Stimulated activated naive B cell treated with anti-CD40 and anti-IgM and Interleukin-4, amounts not matched to agents 10 μg/mL and 1 μg/mL and 100 μg/mL, for 72 hours (primary cell): Measurements from ENCODE around the gene DENR.
"Not testable (repeated sequence)": the region's sequence is repeated elsewhere in the genome, so short reads cannot be mapped to it uniquely, and the experiment has no call there.

Source experiments
- ATAC-seq, 2 donors: fragments of 150-1000 bp; cut with Tn5 transposase; replicated peaks; 2 replicates each; pipeline ENCODE4 v1.10.0; 2021; ENCODE audit warnings: moderate library complexity in 1 of 2
- DNase-seq: peaks from one replicate; pipeline ENCODE4 v3.0.0; 2021
- H3K27ac Mint-ChIP-seq: one replicate; pipeline ENCODE4 v1.8.0; 2022; ENCODE audit warnings: mild to moderate bottlenecking, mixed read lengths
- H3K27me3 Mint-ChIP-seq, 2 donors: one replicate each; pipeline ENCODE4 v1.8.0; 2022; ENCODE audit warnings: mixed read lengths in 2 of 2
- H3K36me3 Mint-ChIP-seq, 2 donors: one replicate each; pipeline ENCODE4 v1.8.0; 2022; ENCODE audit warnings: mixed read lengths in 2 of 2, mild to moderate bottlenecking in 1 of 2
- H3K4me1 Mint-ChIP-seq, 2 donors: one replicate each; pipeline ENCODE4 v1.8.0; 2022; ENCODE audit warnings: mixed read lengths in 2 of 2, mild to moderate bottlenecking in 1 of 2
- H3K4me3 Mint-ChIP-seq, 2 donors: one replicate each; pipeline ENCODE4 v1.8.0; 2022; ENCODE audit warnings: mild to moderate bottlenecking in 2 of 2, mixed read lengths in 2 of 2, moderate library complexity in 1 of 2
- H3K9me3 Mint-ChIP-seq, 2 donors: one replicate each; pipeline ENCODE4 v1.8.0; 2022; ENCODE audit warnings: mixed read lengths in 2 of 2, mild to moderate bottlenecking in 1 of 2

DENR gene

DNA sequence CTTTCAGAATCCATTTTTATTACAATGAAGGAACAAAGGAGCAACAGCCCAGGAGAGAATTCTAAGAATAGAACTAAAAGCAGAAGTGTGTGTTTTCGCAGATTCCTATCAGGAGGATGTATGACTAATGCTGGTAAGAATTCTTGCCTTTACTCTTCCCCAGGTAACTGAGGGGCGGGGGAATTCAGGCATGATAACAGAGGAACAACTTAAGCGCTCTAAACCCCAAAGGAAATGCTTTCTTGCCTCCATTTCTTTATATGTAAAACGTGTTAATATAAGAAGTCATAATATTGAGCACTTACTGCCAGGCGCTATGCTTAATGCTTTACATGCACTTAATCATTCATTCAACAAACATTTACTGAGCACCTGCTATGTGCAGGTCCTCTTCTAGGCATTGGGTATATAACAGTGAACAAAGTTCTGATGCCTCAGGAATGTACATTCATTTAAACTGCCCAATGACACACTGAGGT is 26.5 kb upstream of the DENR start:
- Mint-ChIP-seq H3K4me3 (peak overlapping the region; percentile 9 to 30), H3K27me3 (no peaks in the 10 kb centered on the region), H3K9me3 (no peaks in the 10 kb centered on the region), H3K36me3 (no peaks in the 10 kb centered on the region), H3K4me1 (peaks cover 32 to 44% of the 10 kb centered on the region in 2 donors), H3K27ac (peak overlapping the region; percentile 71)
- DNase-seq (no peak), ATAC-seq (peak; percentile 48 to 49)

DNA sequence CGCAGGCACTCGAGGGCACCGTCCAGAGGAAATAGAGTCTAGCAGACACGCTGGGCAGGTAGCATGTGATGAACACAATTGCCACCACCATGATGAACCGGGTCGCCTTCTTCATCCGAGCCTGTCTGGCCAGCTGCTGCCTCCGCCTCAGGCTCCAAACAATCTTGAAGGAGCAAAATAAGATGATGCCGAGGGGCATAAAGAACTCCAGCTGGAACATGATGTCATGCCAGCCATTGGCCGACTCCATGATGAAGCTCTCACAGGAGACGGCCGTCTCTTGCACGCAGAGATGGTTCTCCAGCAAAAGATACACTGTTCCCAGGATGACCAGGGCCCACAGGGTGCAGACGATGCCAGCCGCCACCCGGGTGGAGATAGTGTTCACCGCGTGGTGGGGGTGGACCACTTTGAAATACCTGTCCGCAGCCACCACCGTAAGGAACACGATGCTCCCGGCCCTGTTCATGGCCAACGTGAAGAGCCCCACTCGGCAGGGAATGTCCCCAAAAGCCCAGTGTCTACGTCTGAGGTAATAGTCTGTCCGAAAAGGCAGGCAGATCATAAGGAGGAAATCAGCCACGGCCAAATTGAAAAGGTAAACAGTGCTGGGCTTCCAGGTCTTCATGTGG is 22.9 kb upstream of the DENR start:
- Mint-ChIP-seq H3K27ac (no peak overlapping the region), H3K9me3 (peaks cover 0 to 5% of the 10 kb centered on the region in 2 donors), H3K4me1 (peaks cover 39 to 52% of the 10 kb centered on the region in 2 donors), H3K4me3 (no peak overlapping the region), H3K36me3 (peaks cover 0 to 3% of the 10 kb centered on the region in 2 donors), H3K27me3 (no peaks in the 10 kb centered on the region)
- DNase-seq (no peak), ATAC-seq (no peak)

DNA sequence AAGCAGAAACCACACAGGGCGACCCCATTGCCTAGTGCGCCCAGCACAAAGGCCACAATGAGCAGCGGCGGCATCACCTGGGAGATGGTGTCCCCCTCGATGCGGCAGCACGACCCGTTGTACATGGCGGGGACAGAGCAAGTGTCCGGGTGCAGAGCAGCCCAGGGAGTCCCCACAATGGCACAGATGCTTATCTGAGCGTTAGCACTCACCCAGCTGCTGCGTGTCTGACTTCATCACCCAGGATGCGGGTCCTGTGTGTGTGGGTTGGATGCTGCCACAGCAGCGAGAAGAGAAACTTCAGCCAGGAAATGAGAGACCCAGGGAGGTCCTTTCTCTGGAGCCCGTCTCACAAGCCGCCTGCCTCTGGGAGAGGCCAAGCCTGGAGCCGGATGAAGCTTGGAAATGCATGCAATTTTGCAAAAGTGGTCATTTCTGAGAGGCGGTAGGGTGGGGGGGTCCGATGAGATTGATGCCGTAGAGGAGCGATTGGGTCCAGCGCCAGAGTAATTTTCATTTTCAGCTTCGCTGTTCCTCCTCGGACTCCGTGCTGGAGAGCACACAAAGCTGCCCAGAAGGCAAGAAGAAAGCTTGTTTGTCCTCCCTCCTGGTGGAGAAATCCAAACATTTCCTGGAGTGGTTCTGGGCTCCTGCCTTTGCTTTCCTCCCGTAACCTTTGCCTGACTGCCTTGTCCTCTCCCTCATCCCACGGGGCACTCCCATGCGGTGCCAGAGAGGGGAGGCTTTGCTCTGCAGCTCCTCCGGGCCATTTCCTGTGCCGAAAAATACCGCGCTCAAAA is 22.2 kb upstream of the DENR start, which contains the start of gene HCAR1:
Gene HCAR1, minus strand, starts transcription at position 630 of the 800 bp plus-strand sequence. Its CDS starts 505 bp downstream, at position 125.
- H3K36me3 Mint-ChIP-seq: peaks cover 0 to 3% of the 10 kb centered on the region in 2 donors
- ATAC-seq (no peak), DNase-seq (no peak)
- peak within 1 kb of the TSS; percentile 14 for H3K27ac Mint-ChIP-seq
- H3K4me3 Mint-ChIP-seq: no peak within 1 kb of the TSS
- peaks cover 35 to 45% of the 10 kb centered on the region in 2 donors for H3K4me1 Mint-ChIP-seq
- H3K27me3 Mint-ChIP-seq: no peaks in the 10 kb centered on the region
- peaks cover 0 to 5% of the 10 kb centered on the region in 2 donors for H3K9me3 Mint-ChIP-seq

DNA sequence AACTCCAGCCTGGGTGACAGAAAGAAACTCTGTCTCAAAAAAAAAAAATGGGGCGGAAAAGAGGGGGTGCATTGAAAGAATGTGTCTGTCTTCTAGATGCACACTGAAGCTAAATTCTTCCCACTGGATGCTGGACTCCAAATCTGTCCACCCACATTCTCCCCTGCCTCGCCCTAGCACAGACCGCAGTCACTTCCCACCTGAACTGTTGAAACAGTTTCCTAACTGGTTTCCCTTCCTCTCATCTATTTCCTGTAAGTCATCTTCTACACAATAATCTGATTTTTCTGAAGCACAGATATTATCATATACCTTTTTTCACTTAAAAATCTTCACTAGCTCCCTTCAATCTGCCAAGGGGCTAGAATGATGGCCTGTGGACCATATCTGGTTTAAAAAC is 20.5 kb upstream of the DENR start:
- ATAC-seq (peak; percentile 41 to 47), DNase-seq (no peak)
- peaks cover 0 to 3% of the 10 kb centered on the region in 2 donors for H3K36me3 Mint-ChIP-seq
- no peak overlapping the region for H3K4me3 Mint-ChIP-seq
- H3K4me1 Mint-ChIP-seq: peaks cover 28 to 32% of the 10 kb centered on the region in 2 donors
- H3K9me3 Mint-ChIP-seq: peaks cover 2 to 5% of the 10 kb centered on the region in 2 donors
- H3K27me3 Mint-ChIP-seq: no peaks in the 10 kb centered on the region
- peak overlapping the region; percentile 65 for H3K27ac Mint-ChIP-seq

DNA sequence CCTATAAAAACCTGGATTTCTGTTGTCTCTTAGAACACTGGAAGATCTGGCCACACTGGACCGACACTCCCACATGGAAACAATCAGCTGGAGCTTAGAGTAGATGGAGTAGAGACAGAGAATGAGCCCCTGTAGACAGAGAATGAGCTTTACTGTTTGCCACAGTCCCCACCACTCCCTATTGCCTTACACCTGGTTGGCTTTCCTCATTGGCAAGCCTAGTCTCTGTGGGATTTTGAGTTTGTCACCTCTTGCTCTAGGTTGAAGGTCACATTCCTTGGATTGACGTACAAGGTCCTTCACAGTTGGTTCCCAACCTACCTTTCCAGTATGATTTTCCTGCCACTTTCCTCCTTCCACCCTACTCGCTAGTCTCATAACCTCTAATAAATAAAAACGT is 20.0 kb upstream of the DENR start:
- peak overlapping the region in 1 of 2 donors; percentile 1 for H3K4me3 Mint-ChIP-seq
- peaks cover 2 to 5% of the 10 kb centered on the region in 2 donors for H3K9me3 Mint-ChIP-seq
- H3K27me3 Mint-ChIP-seq: no peaks in the 10 kb centered on the region
- H3K4me1 Mint-ChIP-seq: peaks cover 28 to 32% of the 10 kb centered on the region in 2 donors
- H3K36me3 Mint-ChIP-seq: peaks cover 0 to 3% of the 10 kb centered on the region in 2 donors
- no peak for DNase-seq
- H3K27ac Mint-ChIP-seq: peak overlapping the region; percentile 85
- no peak for ATAC-seq

DNA sequence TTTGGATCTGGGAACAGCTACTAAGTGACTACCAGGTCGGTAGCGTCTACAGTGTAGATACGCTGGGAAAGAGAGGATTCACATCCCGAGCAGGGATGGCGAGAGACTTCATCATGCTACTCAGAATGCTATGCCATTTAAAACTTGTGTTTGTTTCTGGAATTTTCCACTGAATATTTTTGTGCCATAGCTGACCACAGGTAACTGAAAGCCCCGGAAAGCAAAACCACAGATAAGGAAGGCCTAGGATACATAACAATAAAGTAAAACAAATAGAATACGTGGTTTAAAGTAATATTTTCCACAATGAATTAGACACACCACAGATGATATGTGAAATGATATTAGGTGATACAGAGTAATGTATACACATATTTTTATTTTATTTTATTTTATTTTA is 14.1 kb upstream of the DENR start:
- Mint-ChIP-seq H3K27ac (no peak overlapping the region), H3K9me3 (peaks cover 0 to 2% of the 10 kb centered on the region in 2 donors), H3K27me3 (no peaks in the 10 kb centered on the region), H3K4me1 (peaks cover 7 to 9% of the 10 kb centered on the region in 2 donors), H3K36me3 (no peaks in the 10 kb centered on the region), H3K4me3 (no peak overlapping the region)
- ATAC-seq (no peak), DNase-seq (no peak)

DNA sequence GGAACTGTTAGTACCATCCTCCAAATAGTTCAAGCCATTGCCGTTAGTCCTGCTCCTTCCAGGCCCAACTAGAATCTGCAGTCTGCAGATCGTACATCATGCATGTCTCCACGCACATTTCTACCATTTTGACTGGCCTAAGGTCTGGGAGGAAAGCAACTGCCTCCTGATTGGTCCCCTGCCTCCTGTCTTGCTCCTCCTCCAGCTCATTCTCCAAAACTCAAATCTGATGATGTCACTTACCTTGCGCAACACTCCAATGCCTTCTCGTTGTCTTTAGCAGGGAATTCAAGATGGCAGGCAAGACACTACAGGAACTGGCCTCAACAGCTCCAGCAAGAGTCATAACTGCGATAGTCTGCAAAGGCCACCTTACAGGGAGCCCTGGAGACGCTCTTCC is 12.3 kb upstream of the DENR start:
- H3K36me3 Mint-ChIP-seq: no peaks in the 10 kb centered on the region
- no peak overlapping the region for H3K4me3 Mint-ChIP-seq
- peaks cover 0 to 2% of the 10 kb centered on the region in 2 donors for H3K9me3 Mint-ChIP-seq
- H3K4me1 Mint-ChIP-seq: no peaks in the 10 kb centered on the region
- DNase-seq (no peak), ATAC-seq (no peak)
- no peak overlapping the region for H3K27ac Mint-ChIP-seq
- H3K27me3 Mint-ChIP-seq: no peaks in the 10 kb centered on the region

DNA sequence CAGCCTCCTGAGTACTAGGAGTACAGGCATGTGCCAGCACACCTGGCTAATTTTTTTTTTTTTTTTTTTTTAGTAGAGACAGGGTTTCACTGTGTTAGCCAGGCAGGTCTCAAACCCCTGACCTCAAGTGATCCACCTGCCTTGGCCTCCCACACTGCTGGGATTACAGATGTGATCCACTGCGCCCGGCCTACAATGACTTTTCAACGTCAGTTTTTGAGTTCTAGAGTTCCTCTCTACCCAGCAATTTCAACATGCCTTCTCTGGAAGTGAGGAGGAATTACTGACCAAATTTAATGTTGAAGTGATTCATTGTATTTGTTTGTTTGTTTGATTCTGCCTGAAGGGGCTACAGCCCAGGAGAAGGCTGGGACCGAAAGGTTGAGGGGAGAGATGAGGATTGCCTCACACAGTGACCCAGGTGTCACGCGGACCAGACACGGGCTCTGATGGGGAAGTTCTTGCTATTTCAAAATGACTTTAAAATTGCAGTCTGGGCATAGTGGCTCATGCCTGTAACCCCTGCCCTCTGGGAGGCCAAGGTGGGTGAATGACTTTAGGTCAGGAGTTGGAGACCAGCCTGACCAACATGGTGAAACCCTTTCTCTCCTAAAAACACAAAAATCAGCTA is 8.6 kb upstream of the DENR start:
- ATAC-seq (no peak), DNase-seq (no peak)
- H3K4me1 Mint-ChIP-seq: peaks cover 2 to 5% of the 10 kb centered on the region in 2 donors
- H3K27me3 Mint-ChIP-seq: no peaks in the 10 kb centered on the region
- H3K9me3 Mint-ChIP-seq: no peaks in the 10 kb centered on the region
- H3K27ac Mint-ChIP-seq: no peak overlapping the region
- H3K36me3 Mint-ChIP-seq: no peaks in the 10 kb centered on the region
- H3K4me3 Mint-ChIP-seq: no peak overlapping the region

DNA sequence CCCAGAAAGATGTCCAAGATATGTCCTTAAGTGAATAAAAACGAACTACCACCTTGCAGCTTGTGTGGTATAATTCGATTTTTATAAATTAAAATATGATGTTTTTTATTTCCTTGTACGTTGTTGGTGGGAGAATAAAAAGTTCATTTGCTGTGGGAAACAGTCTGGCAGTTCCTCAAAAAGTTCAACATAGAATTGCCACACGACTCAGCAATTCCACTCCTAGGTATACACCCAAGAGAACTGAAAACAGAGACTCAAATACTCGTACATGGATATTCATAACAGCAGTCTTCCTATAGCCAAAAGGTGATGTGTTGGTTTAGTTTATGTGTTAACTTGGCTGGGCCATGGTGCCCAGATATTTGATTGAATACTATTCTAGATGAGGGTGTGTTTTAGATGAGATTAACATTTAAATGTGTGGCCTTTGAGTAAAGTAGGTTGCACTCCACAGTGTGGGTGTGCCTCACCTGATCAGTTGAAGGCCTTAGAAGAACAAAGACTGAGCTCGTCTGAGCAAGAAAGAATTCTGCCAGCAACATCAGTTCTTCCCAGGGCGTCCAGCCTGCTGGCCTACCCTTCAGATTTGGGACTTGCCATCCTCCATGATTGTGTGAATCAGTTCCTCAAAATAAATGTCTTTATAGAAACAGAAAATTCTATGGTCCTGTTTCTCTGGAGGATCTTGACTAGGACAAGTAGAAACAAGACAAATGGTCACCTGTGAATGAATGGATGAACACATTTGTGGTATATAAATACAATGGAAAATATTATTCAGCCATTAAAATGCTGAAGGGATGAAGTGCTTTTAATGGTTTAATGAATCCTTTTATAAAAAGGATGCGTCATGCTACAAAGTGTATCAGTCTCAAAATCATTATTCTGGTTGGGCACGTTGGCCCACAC is 5.1 kb upstream of the DENR start:
- no peaks in the 10 kb centered on the region for H3K9me3 Mint-ChIP-seq
- H3K4me3 Mint-ChIP-seq: no peak overlapping the region
- no peaks in the 10 kb centered on the region for H3K36me3 Mint-ChIP-seq
- ATAC-seq (peak; percentile 33 to 36), DNase-seq (no peak)
- H3K27me3 Mint-ChIP-seq: no peaks in the 10 kb centered on the region
- no peak overlapping the region for H3K27ac Mint-ChIP-seq
- peaks cover 14 to 19% of the 10 kb centered on the region in 2 donors for H3K4me1 Mint-ChIP-seq

DNA sequence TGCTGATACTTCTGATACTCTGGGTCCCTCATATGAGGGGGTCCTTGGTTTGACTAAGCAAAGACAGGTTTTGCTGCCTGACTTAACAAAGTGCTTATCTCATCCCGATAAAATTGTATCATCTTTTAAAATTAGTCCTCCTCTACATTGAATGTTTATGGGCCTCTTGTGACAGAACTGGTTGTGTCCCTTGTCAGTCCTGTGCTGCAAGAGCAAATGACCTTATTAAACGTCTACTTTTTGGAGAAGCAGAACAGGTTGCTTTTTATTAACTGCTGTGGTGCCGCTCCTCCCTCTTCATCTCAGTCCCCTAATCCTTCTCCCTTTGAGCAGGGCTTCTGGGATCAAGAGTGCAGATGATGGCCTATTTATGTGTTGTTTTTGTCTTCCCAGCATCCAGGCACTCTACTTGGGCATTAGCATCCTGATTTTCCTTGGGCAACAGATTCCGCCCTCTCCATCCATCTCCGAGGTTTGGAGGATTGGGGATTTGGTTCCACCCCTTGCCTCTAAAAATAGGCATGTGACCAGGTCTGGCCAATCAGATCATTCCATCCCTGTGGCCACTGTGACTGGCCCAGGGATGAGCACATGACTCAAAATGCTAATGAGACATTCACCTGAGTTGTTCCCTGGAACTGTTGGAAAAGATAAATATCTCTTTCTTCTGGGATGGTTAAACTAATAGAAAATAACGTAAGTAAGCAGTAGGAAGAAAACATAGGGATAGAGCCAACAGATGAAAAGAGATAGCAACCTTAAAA is 2.9 kb upstream of the DENR start:
- no peaks in the 10 kb centered on the region for H3K9me3 Mint-ChIP-seq
- ATAC-seq (no peak), DNase-seq (no peak)
- H3K4me3 Mint-ChIP-seq: no peak overlapping the region
- no peaks in the 10 kb centered on the region for H3K27me3 Mint-ChIP-seq
- peaks cover 10 to 16% of the 10 kb centered on the region in 2 donors for H3K36me3 Mint-ChIP-seq
- H3K27ac Mint-ChIP-seq: no peak overlapping the region
- H3K4me1 Mint-ChIP-seq: peaks cover 26 to 38% of the 10 kb centered on the region in 2 donors

DNA sequence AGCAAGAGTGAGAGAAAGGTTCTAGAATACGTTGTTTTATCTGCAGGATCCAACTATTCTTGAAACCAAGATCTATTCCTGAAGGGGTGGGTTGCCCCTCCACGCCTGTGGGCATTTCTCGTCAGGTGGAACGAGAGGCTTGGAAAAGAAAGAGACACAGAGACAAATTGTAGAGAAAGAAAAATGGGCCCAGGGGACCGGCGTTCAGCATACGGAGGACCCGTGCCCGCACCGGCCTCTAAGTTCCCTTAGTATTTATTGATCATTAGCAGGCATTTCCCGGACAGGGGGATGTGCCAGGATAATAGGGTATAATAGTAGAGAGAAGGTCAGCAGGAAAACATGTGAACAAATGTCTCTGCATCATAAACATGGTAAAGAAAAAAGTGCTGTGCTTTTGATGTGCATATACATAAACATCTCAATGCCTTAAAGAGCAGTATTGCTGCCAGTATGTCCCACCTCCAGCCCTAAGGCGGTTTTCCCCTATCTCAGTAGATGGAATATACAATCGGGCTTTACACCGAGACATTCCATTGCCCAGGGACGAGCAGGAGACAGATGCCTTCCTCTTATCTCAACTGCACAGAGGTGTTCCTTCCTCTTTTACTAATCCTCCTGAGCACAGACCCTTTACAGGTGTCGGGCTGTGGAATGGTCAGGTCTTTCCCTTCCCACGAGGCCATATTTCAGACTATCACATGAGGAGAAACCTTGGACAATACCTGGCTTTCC is 1.7 kb upstream of the DENR start:
- ATAC-seq, H3K27me3 Mint-ChIP-seq, H3K27ac Mint-ChIP-seq, DNase-seq, H3K9me3 Mint-ChIP-seq, H3K4me3 Mint-ChIP-seq: not testable (repeated sequence)
- peaks cover 18 to 24% of the 10 kb centered on the region in 2 donors for H3K36me3 Mint-ChIP-seq
- H3K4me1 Mint-ChIP-seq: peaks cover 29 to 46% of the 10 kb centered on the region in 2 donors

DNA sequence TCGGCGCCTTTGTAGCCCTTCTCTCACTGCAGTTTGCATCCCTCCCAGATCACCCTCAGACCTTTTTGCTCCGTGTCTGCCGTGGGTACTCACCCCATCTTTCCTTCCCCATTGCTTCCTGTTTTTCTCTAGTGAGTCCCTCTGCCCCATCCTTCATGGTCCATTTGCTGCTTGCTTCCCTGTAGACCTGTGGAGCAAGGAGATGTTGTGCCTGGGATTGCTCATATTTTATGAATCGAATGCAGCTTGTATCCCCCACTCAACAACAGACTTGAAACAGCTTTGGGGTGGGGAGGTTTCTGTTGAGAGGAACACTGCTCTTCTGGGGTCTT is 661 bp downstream of the DENR start:
- DNase-seq (no peak), ATAC-seq (peak; percentile 6 to 17)
- Mint-ChIP-seq H3K27ac (peak overlapping the region; percentile 98), H3K27me3 (no peaks in the 10 kb centered on the region), H3K9me3 (no peaks in the 10 kb centered on the region), H3K4me3 (peak overlapping the region; percentile 93 to 99), H3K36me3 (peaks cover 35 to 44% of the 10 kb centered on the region in 2 donors), H3K4me1 (peaks cover 39 to 63% of the 10 kb centered on the region in 2 donors)

DNA sequence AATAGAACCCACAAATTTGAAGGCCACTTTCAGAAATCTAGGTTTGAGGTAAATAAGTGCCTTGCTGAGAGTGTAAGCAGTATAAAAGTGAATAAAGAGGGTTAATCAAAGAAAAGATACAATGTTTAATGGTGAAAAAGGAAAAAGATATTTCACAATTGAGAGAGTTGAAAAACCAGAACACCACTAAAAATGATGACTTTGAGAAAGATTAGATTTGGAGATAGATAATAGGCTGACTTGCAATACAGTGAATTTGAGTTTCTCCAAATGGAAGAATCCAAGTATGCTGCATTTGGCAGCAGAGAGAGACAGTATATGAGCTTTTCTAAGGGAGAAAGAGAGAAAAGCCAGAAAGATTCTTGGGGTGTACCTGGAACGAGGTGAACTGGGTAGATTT is 2.2 kb downstream of the DENR start:
- peak overlapping the region; percentile 76 for H3K27ac Mint-ChIP-seq
- H3K4me1 Mint-ChIP-seq: peaks cover 39 to 63% of the 10 kb centered on the region in 2 donors
- H3K4me3 Mint-ChIP-seq: no peak overlapping the region

More for the DNA sequence above, 2.2 kb downstream of the DENR start:
- no peak for ATAC-seq
- DNase-seq: no peak
- Mint-ChIP-seq H3K36me3 (peaks cover 41 to 44% of the 10 kb centered on the region in 2 donors), H3K27me3 (no peaks in the 10 kb centered on the region), H3K9me3 (no peaks in the 10 kb centered on the region)
